ENCODE data around the gene RPA3. TPM values are rescaled to one million over a fixed set of nuclear protein-coding genes. Genes with fewer than 3 reads are reported as not detected.

Gene RPA3
- 87.2 TPM for polyA plus RNA-seq (2013, experiment 1 of 2)
- 114 TPM for polyA plus RNA-seq (2013, experiment 2 of 2)

DNA sequence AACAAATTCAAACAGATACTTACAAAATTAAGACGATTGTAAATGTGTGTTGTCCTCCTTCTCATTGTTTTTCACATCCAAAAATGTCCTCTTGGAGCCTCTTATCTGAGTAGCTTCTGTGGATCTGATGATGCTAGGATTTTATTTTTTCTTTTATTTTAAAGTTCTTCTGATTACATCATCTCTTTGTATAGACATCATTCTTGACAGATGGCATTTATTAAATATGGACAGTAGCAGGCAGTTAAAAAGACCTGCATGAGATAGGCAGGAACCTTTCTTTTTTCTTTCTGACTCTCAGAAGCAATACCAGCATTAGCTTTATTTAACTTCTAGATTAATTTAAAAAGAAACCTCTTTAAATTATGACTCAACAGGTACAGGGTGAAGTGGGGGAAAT lies at the start of gene RPA3:
TSS of gene RPA3 (minus strand) at position 116 of the 400 bp plus-strand sequence. CDS start 78,189 bp downstream, outside the sequence.
- Histone ChIP-seq H3K27me3 (ENCODE audit: insufficient read depth, low read length) (no peaks in the 10 kb centered on the region), H3K27ac (ENCODE audit: low read depth, low read length) (no peak within 1 kb of the TSS), H3K9ac (ENCODE audit: low read depth, low read length) (no peak within 1 kb of the TSS), H3K9me3 (ENCODE audit: insufficient read depth, low read depth, low read length) (no peaks in the 10 kb centered on the region), H3K4me3 (ENCODE audit: low read length) (no peak within 1 kb of the TSS), H3K36me3 (ENCODE audit: insufficient read depth, low read length) (no peaks in the 10 kb centered on the region), H3K4me1 (ENCODE audit: insufficient read depth, low read length) (peaks cover 13% of the 10 kb centered on the region)
- 100% methylated on average over 1 of the region's 1 CpG for WGBS

DNA sequence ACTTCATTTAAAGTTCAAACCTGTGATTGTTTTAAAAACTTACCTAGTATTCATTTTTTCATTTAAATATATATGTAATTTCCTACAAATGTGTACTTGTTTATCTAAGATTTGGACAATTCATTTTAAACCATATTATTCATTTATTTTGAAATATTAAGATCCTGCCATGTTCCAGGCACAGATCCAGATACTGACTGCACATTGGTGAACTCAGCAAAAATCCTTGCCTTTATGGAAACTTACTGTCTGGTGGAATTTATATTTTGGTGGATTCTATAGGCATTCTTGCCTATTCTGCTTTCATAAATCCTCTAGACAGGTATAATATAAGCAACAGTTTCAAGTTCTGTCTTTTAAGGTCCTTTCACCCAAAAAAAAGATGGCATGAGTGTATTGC lies 48.3 kb upstream of the RPA3 start:
- Histone ChIP-seq H3K27me3 (ENCODE audit: insufficient read depth, low read length) (no peaks in the 10 kb centered on the region), H3K4me3 (ENCODE audit: low read length) (no peak overlapping the region), H3K4me1 (ENCODE audit: insufficient read depth, low read length) (no peaks in the 10 kb centered on the region), H3K9me3 (ENCODE audit: insufficient read depth, low read depth, low read length) (no peaks in the 10 kb centered on the region), H3K27ac (ENCODE audit: low read depth, low read length) (no peak overlapping the region), H3K36me3 (ENCODE audit: insufficient read depth, low read length) (no peaks in the 10 kb centered on the region), H3K9ac (ENCODE audit: low read depth, low read length) (no peak overlapping the region)

DNA sequence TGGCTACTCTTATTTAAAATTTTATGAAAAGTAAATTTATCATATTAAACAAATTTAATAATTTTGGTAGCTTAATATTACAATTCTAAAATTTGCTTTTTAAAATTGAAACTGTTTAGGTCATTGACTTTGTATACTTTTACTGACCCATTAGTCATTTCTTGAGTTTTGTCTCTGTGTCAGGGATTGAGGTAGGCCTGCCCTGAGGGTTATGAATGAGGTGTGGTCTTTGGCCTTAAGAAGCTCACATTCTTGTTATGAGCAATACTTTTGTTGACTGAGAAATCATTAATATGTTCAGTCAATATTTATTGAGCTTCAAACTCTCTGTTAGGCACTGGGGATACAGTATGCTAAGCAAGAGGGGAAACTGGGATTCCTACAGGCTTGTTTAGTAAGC lies 47.0 kb upstream of the RPA3 start:
- no peak overlapping the region for H3K9ac ChIP-seq (ENCODE audit: low read depth, low read length)
- H3K9me3 ChIP-seq (ENCODE audit: insufficient read depth, low read depth, low read length), result no peaks in the 10 kb centered on the region
- no peak overlapping the region for H3K4me3 ChIP-seq (ENCODE audit: low read length)
- H3K4me1 ChIP-seq (ENCODE audit: insufficient read depth, low read length), result no peaks in the 10 kb centered on the region
- H3K27me3 ChIP-seq (ENCODE audit: insufficient read depth, low read length), result no peaks in the 10 kb centered on the region
- H3K36me3 ChIP-seq (ENCODE audit: insufficient read depth, low read length), result no peaks in the 10 kb centered on the region
- H3K27ac ChIP-seq (ENCODE audit: low read depth, low read length), result no peak overlapping the region

DNA sequence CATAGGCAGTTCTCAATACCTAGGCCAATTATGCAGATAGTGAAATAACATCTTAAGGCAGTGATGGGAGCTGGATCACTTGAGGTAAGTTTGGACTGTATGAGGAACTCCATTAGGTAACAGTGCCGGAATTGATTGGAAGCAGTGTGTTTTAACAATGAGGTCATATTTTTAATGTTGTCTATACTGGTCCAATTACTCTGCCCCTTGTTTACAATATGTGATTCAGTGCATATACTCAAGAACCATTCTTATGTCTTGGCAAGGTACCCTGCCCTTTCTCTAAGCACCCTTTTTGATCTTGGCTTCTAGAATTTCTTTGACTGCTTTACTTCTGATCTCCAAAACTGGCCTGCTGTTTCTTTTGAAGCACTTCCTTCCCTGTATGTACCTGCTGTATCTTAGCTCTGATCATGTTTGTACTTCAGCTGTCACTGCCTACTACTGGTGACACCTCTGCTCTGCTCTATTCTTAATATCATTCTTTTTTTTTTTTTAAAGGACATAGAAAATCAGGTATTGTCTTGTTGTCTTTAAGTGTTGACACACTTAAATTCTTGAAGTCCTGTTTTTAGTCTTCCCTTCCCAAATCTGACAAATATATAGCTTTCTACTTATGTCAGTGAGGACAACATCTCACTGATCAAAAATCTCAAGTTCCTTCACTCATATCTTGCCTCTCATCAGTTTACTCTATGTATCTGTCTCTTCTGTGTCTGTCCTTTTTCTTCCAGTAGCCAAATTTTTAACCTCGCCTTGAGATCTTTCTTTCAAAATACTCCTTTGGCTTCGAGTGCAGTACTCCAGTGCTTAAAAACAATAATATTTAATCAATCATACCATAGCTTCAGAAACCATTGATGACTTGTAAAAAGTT lies 46.4 kb upstream of the RPA3 start:
- no peaks in the 10 kb centered on the region for H3K27me3 ChIP-seq (ENCODE audit: insufficient read depth, low read length)
- no peaks in the 10 kb centered on the region for H3K36me3 ChIP-seq (ENCODE audit: insufficient read depth, low read length)
- H3K9me3 ChIP-seq (ENCODE audit: insufficient read depth, low read depth, low read length), result no peaks in the 10 kb centered on the region
- WGBS, result 92% methylated on average over 3 of the region's 3 CpGs
- H3K27ac ChIP-seq (ENCODE audit: low read depth, low read length), result no peak overlapping the region
- no peaks in the 10 kb centered on the region for H3K4me1 ChIP-seq (ENCODE audit: insufficient read depth, low read length)
- H3K9ac ChIP-seq (ENCODE audit: low read depth, low read length), result no peak overlapping the region
- H3K4me3 ChIP-seq (ENCODE audit: low read length), result no peak overlapping the region

DNA sequence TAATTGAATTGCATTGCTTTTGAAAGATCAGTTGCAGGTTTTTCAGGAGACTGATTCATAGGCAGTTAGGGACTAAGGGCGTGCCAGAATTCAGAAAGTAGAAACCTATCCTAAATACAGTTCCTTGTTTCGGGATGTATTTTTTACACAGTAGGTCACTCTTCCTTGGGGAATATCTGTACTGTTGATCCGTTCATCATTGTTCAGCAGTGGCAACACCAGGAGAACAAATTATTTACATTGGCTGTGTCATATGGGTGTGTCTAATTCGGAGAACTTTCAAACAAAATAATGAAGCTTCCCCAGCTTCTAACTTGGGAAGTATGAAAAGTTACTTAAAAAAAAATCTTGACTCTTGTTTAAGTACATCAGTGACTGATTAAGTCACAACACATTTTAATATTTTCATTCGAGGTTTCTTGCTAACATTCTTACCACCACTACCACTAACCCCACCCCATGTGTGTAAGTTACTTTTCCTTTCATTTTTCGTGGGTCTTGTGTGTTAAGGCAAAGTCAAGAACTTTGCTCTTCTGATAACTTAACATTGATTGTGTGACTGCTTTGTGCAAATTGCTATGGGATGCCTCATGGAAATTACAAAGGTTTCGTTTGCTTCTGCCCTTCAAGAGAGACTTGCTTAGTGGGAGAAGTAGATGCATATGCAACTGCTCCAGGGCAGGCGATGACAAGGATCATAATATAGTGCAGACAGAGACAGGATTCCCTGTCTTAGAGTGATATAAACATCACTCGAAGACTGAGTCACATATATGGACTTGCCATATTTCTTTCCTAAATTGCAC lies 43.8 kb upstream of the RPA3 start:
- H3K36me3 ChIP-seq (ENCODE audit: insufficient read depth, low read length), result no peaks in the 10 kb centered on the region
- 0 out of 2 replicates have a peak, but pooled peaks cover 4% of the 10 kb centered on the region for H3K4me1 ChIP-seq (ENCODE audit: insufficient read depth, low read length)
- H3K27ac ChIP-seq (ENCODE audit: low read depth, low read length), result no peak overlapping the region
- no peaks in the 10 kb centered on the region for H3K9me3 ChIP-seq (ENCODE audit: insufficient read depth, low read depth, low read length)
- H3K27me3 ChIP-seq (ENCODE audit: insufficient read depth, low read length), result no peaks in the 10 kb centered on the region
- no peak overlapping the region for H3K9ac ChIP-seq (ENCODE audit: low read depth, low read length)
- H3K4me3 ChIP-seq (ENCODE audit: low read length), result no peak overlapping the region
- WGBS, result 83% methylated on average over 8 of the region's 9 CpGs

DNA sequence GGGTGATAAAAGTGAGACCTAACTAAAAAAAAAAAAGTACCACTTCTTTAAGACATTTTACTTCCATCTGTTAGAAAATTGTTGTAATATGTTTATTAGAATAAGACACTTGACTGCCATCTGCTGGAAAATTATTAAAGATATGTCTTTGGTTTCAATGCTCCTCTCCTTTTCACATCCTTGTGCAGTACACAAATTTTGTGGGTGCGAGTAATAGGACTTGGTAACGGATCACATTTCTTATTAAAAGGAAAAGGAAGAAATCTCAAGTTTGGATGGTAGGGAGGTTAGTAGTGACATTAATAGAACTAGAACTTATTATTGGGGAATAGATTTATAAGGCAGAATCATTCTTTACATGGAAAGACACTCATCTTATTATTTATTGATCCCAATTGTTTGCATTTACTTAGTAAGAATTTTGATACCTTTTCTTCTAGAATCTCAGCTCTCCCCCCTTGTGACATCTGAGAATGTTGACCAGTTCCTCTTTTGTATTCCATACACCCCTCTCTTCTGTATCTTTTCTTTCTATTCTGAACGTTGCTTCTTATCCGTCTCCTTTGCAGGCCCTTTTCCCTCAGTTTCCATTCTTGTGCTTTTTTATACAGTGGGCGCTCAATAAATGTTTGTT lies 43.0 kb upstream of the RPA3 start:
- H3K4me1 ChIP-seq (ENCODE audit: insufficient read depth, low read length), result 0 out of 2 replicates have a peak, but pooled peaks cover 4% of the 10 kb centered on the region
- no peak overlapping the region for H3K9ac ChIP-seq (ENCODE audit: low read depth, low read length)

DNA sequence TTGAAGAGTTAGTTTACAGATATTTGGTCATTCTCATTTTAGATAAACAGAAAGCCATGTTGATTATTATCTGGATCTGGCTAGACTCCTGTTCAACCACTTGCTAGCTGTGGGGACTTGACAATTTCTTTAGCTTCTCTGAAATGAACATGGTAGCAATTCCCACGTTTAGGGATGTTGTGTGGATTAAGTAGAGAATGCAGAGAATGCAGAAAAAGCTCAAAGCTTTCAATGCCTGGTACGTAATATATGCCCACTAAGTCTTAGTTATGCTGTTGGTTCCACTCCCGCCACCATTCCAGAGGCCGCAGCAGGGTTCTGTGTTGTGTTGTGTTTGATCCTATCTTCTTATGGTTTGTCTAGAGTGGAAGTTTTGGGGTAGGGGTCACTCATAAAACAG lies 39.2 kb upstream of the RPA3 start:
- Histone ChIP-seq H3K4me3 (ENCODE audit: low read length) (no peak overlapping the region), H3K9ac (ENCODE audit: low read depth, low read length) (no peak overlapping the region), H3K27ac (ENCODE audit: low read depth, low read length) (no peak overlapping the region), H3K27me3 (ENCODE audit: insufficient read depth, low read length) (no peaks in the 10 kb centered on the region), H3K4me1 (ENCODE audit: insufficient read depth, low read length) (0 out of 2 replicates have a peak, but pooled peaks cover 4% of the 10 kb centered on the region), H3K36me3 (ENCODE audit: insufficient read depth, low read length) (no peaks in the 10 kb centered on the region), H3K9me3 (ENCODE audit: insufficient read depth, low read depth, low read length) (no peaks in the 10 kb centered on the region)
- WGBS, result 87% methylated on average over 4 of the region's 4 CpGs

More for the DNA sequence above, 43.0 kb upstream of the RPA3 start:
- no peak overlapping the region for H3K4me3 ChIP-seq (ENCODE audit: low read length)
- H3K36me3 ChIP-seq (ENCODE audit: insufficient read depth, low read length), result no peaks in the 10 kb centered on the region
- no peak overlapping the region for H3K27ac ChIP-seq (ENCODE audit: low read depth, low read length)
- 86% methylated on average over 5 of the region's 5 CpGs for WGBS
- no peaks in the 10 kb centered on the region for H3K27me3 ChIP-seq (ENCODE audit: insufficient read depth, low read length)
- no peaks in the 10 kb centered on the region for H3K9me3 ChIP-seq (ENCODE audit: insufficient read depth, low read depth, low read length)

DNA sequence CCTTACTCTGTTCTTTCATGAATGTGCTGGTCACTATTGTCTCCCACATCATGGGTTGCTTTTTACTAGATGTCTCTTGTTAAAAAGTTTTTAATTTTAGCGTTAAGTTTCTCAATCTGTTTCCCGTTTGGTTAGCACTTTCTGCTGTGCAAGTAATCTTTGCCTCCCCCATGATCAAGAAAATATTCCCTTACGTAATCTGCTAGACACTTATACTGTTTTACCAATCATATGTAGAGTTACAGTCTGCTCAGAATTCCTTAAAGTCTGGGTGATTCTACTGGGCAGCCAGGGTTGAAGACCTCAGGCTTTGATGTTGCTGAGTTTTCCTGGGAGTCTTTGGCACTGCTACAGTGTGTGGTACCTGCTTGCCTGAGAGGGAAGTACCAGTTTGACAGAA lies 38.2 kb upstream of the RPA3 start:
- Histone ChIP-seq H3K4me3 (ENCODE audit: low read length) (no peak overlapping the region), H3K4me1 (ENCODE audit: insufficient read depth, low read length) (0 out of 2 replicates have a peak, but pooled peaks cover 4% of the 10 kb centered on the region), H3K27ac (ENCODE audit: low read depth, low read length) (no peak overlapping the region), H3K36me3 (ENCODE audit: insufficient read depth, low read length) (no peaks in the 10 kb centered on the region), H3K9ac (ENCODE audit: low read depth, low read length) (no peak overlapping the region), H3K27me3 (ENCODE audit: insufficient read depth, low read length) (no peaks in the 10 kb centered on the region), H3K9me3 (ENCODE audit: insufficient read depth, low read depth, low read length) (no peaks in the 10 kb centered on the region)
- WGBS, result 96% methylated on average over 3 of the region's 3 CpGs

DNA sequence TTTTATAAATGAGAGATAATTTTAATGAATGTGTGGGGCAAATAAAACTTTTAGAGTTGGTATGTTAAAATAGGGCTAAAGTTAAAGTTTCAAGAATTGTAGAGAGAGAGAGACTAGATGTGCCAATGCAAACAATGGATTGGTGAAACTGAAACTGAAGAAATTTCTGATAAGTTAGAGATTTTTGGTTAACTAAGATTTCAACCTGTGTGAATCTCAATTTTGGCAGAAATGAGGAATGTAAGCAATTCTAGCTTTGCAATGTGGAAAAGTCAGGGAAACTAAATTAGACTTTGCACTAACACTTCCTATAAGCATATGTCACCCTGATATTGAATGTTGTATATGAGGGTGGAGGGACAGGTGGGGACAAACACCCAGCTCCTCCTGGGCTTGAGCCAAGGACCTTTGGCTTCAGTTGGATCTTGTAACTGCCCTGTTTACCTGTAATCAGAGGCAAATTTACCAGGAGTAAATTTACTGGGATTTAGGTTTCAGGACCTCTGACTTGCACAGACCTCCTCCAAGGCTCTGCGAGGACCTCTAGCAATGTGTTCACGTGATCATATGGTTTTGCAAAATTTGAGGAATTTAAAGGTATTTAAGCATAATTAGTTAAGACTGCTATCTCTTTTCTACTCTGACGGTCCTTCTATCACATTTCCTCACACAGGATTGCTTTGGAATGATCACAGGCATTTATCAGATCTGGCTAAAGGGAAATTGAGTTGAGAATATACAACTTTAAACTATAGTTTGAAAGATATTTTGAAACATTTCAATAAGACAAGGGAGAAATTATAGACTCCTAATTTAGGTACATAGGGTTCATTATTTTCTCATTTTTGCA lies 33.1 kb upstream of the RPA3 start:
- no peaks in the 10 kb centered on the region for H3K36me3 ChIP-seq (ENCODE audit: insufficient read depth, low read length)
- H3K27me3 ChIP-seq (ENCODE audit: insufficient read depth, low read length), result no peaks in the 10 kb centered on the region
- H3K9me3 ChIP-seq (ENCODE audit: insufficient read depth, low read depth, low read length), result no peaks in the 10 kb centered on the region
- no peaks in the 10 kb centered on the region; the same call in 1 of the 2 replicates for H3K4me1 ChIP-seq (ENCODE audit: insufficient read depth, low read length)
- H3K27ac ChIP-seq (ENCODE audit: low read depth, low read length), result no peak overlapping the region
- WGBS, result 93% methylated on average over 2 of the region's 3 CpGs
- H3K9ac ChIP-seq (ENCODE audit: low read depth, low read length), result no peak overlapping the region
- H3K4me3 ChIP-seq (ENCODE audit: low read length), result no peak overlapping the region

DNA sequence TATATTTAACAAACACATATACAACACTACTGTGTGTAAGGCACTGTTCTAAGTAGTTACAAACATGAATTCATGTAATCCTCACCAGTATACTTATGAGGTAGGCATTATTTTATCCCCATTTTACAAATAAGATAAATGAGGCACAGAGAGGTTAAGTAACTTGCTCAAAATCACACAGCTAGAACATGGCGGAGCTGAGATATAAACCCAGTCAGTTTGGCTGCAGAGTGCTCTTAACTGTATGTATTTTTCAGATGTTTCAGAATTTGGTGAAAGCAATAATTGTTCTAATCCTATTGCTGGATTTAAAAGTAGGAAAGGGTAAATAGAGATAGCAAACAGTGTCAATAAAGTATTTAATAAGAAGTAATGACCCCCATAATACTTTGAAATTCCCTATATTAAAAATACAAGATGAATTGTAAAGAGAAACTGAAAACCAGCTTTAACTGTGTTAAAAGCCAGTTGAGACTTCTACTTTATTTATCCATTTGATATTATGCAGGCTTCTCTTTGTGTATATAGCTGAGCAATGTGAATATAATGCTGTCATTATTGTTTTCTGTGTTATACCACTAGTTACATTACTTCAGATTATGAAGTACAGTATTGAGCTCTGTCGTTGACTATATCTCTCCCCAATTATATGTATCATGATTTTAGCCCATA lies 32.3 kb upstream of the RPA3 start:
- Histone ChIP-seq H3K4me1 (ENCODE audit: insufficient read depth, low read length) (no peaks in the 10 kb centered on the region; the same call in 1 of the 2 replicates), H3K36me3 (ENCODE audit: insufficient read depth, low read length) (no peaks in the 10 kb centered on the region), H3K27ac (ENCODE audit: low read depth, low read length) (no peak overlapping the region), H3K9me3 (ENCODE audit: insufficient read depth, low read depth, low read length) (no peaks in the 10 kb centered on the region), H3K27me3 (ENCODE audit: insufficient read depth, low read length) (no peaks in the 10 kb centered on the region), H3K9ac (ENCODE audit: low read depth, low read length) (no peak overlapping the region), H3K4me3 (ENCODE audit: low read length) (no peak overlapping the region)
- WGBS, result 100% methylated on average over 1 of the region's 2 CpGs
